Kasumi-1 (cell line): ENCODE results near the gene PRRX2.
"Not testable (repeated sequence)": the region's sequence is repeated elsewhere in the genome, so short reads cannot be mapped to it uniquely, and the experiment has no call there.

Experiments
- DNase-seq, 2 experiments: peaks; one replicate each; lab custom pipeline; 2025; lab: John Stamatoyannopoulos, UW

Gene PRRX2

GRCh38 chr9:129735546-129735945 is 70.1 kb downstream of the PRRX2 start:
- DNase-seq = no peak

DNA sequence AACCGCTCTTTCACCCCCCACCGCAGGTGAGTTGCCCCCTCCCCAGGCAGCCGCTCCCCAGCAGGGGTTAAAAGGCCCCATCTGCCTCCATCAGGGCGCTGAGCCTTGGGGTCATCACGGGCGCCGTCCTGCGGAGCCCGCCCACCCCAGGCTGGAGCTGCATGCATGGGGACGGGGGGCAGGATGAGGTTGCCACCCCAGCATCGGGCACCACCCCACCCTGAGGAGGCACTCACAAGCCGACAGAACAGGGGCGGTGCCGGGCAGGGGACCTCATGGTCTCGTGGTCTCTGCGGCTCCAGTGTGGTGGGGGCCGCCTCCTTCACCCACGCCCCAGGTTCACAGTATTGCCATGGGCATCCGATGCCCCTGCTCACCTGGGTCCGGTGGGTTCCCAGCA is 70.9 kb downstream of the PRRX2 start:
- no peak for DNase-seq

GRCh38 chr9:129737479-129738274 is 72.2 kb downstream of the PRRX2 start:
- peak; percentile 69 to 74 for DNase-seq

- DNase-seq = no peak
Measured at GRCh38 chr9:129739432-129739831, 74.0 kb downstream of the PRRX2 start.

DNA sequence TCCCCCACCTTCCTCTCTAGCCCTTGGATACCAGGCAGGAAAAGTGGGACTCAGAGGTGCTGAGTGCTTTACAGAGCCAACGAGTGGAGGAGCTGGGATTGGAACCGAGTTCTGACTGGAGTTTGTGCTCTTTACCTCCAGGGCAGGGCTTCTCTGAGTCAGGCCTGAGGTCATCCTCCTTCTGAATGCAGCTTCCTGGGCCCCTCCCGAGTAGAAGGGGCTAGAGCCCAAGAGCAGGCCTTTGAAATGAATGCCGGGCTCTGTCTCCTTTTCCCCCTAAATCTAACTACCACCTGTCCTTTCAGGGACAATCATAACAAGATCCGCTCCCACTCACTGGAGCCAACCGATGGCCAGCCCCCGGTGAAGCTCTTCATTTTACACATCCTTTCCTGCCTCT is 74.7 kb downstream of the PRRX2 start:
- DNase-seq = no peak

GRCh38 chr9:129740666-129741464 is 75.4 kb downstream of the PRRX2 start:
- no peak for DNase-seq

- DNase-seq = no peak
Measured at GRCh38 chr9:129745200-129745599, 79.8 kb downstream of the PRRX2 start.

GRCh38 chr9:129746092-129746777 is 80.8 kb downstream of the PRRX2 start:
- DNase-seq = no peak

DNA sequence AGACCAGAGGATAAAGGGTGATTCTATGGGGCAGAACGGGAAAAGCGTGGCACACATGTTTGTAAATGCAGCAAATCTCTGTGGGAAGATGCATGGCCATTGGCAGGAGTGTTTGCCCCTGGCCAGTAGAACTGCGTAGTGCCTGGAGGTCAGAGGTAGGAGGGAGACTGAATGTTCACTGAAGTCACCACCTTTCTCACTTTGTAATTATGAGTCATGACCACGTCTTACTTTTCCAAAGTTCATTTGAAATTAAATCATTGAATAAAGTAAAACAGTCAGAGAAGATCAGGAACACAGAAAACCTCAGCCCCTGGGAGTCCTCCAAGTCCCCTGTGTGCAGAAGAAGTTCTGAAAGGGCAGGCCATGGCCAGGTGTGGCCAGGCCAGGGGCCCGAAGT is 82.8 kb downstream of the PRRX2 start:
- no peak for DNase-seq

DNA sequence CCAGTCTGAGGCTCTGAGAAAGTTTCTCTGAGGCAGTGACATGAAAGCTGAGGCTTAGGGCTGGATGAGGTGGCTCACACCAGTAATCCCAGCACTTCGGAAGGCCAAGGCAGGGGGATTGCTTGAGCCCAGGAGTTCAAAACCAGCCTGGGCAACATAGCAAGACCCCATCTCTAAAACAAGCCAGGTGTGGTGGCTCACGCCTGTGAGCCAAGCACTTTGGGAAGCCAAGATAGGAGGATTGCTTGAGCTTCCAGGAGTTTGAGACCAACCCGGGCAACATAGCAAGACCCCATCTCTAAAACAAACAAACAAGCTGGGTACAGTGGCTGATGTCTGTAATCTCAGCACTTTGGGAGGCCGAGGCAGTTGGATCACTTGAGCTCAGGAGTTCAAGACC is 83.6 kb downstream of the PRRX2 start:
- DNase-seq = not testable (repeated sequence)

DNA sequence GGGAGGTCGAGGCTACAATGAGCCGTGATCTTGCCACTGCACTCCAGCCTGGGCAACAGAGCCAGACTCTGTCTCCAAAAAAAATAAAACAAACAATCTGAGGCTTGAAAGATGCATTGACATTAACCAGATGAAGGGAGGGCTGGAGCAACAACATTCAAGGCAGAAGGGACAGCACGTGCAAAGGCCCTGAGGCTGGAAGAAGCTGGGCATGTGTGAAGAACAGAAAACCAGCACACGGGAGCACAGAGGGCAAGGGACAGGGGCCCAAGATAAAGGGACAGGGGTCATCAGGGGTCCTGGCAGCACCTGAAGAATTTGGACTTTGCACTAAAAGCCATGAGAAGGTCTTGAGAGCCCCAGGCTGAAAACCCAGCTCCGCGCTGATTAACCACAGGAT is 84.1 kb downstream of the PRRX2 start:
- no peak for DNase-seq

- DNase-seq = no peak
Measured at GRCh38 chr9:129750013-129750638, 84.7 kb downstream of the PRRX2 start.

- no peak for DNase-seq
Measured at GRCh38 chr9:129751841-129752801, 86.7 kb downstream of the PRRX2 start.

DNA sequence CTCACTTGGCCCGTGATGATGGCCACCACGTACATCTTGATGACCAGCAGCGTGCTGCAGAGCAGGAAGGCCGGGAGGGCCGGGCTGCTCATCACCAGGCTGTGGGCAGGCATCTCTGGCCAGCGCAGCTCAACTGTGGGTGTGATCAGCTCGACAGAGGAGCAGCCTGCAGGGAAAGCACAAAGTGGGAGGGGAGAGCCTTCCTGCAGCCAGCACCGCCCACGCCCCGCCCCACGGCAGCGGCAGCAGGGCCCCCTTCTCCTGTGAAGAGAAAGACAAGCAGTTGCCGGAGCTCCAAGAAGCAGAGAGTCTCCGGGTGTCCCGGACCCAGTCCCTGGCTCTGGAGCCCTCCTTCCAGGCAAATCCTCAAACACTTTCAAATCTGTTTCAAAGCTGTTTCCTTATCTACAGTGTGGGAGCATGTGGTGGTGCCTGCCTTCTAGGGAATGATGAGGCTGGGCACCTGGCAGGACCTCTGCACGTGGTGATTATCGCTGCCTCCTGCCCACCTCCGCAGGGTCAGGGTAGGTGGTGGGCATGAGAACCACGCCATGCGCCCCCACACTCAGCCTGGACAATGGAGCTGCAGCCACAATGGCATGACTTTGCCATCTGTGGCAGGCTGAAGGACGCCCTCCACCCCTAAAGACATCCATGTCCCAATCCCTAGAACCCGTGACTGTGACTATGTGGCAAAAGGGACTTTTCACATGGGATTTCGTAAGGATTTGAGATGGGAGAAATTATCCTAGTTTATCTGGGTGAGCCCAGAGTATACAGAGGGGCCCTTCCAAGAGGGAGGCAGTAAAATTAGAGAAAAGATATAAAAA is 87.7 kb downstream of the PRRX2 start, which contains the start of gene PTGES:
Gene PTGES, minus strand, starts transcription at position 143 of the 830 bp plus-strand sequence. Its CDS starts 30 bp downstream, at position 113.
- peak in 1 of 2 experiments; percentile 23 for DNase-seq

DNA sequence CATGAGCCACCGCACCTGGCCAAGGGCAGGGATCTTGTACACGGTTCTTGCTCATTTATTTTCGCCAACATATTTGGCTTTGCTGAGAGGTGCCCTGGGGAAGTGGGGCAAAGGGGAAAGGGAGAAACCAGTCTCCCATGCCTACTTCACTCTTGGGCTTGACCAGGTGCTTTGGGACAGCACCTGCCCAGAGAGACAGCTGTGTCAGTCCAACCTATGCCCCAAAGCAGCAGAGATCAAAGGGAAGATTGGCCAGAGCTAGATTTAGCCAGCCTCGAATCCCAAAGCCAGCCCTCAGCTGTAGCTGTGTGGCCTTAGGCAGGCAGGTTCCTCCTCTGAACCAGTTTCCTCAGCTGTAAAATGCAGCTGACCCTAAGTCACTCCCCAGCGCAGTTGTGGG is 89.7 kb downstream of the PRRX2 start:
- DNase-seq = no peak

DNA sequence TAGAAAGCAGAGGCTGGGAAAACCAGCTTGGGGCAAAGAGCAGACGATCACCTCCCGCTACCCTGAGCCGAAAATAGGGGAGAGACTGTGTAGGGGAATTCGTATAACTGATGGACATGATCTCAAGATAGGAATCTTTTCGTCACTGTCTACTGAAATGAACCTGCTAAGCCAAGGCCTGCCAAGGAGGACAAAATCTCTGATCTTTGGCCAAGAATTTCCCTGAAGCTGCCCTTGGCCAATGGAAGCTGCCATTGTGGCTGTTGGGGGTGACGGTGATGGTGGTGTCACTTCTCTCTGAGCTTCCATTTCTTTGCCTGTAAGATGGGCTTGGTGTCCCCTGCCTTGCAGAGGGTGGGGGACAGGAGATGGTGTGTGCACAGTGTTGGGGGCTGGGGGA is 90.7 kb downstream of the PRRX2 start:
- no peak for DNase-seq

DNA sequence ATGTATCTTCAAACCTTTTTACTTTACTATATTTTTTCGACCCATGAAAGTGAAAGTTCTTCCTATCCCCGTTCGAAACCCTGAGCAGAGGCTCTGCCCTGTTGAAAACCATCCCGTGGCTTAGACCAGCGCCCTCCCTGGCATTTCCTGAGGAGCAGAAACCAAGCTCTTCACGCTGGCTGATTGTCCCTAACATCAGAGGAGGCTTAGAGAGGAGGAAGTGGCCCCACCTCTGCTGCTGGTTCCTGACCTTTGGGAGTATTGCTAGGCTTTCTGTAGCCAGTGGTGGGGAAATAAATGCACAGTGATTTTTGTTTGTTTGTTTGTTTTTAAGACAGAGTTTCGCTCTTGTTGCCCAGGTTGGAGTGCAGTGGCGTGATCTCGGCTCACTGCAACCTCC is 91.6 kb downstream of the PRRX2 start:
- no peak for DNase-seq

DNA sequence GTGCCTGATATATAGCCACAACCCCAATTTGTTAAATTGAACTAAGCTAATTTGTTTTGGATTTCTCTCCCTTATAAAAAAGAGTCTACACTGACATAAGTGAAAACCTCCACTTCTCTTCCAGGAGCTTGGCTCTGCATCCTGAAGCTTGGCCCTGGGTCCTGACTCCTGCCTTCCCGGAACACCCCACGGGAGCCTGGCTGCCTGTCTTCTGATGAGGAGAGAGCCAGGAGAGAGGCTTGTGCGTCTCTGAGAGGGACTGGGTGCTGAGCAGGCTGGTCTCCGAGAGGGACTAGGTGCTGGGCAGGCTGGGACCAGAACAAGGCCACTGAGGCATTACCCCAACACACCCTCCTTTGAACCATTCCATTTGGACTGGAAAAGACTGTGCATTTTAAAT is 93.9 kb downstream of the PRRX2 start:
- no peak for DNase-seq

- DNase-seq = no peak
Measured at GRCh38 chr9:129759804-129760502, 94.5 kb downstream of the PRRX2 start.
